Lower lobe of right lung (tissue), 2 donors: ENCODE results near the gene ADAMTSL1. TPM values are rescaled to one million over a fixed set of nuclear protein-coding genes. Genes with fewer than 3 reads are reported as not detected.

Source experiments
- ATAC-seq, 2 donors: fragments of 200-7000 bp; cut with Tn5 transposase; one replicate each; pipeline ENCODE4 v1.9.1; 2020 to 2022; ENCODE audit warnings: mild to moderate bottlenecking in 2 of 2, moderate library complexity in 2 of 2
- DNase-seq: peaks from one replicate; pipeline ENCODE4 v3.0.0-alpha.2; 2020
- H3K27ac ChIP-seq: fragments of 200-600 bp; one replicate; pipeline ENCODE4 v1.8.0; 2022
- H3K27me3 ChIP-seq: fragments of 200-600 bp; one replicate; pipeline ENCODE4 v1.8.0; 2022; ENCODE audit warnings: low read depth
- H3K36me3 ChIP-seq: fragments of 200-600 bp; one replicate; pipeline ENCODE4 v1.8.0; 2022; ENCODE audit warnings: mild to moderate bottlenecking
- H3K4me1 ChIP-seq: fragments of 200-600 bp; one replicate; pipeline ENCODE4 v1.8.0; 2022
- H3K4me3 ChIP-seq: fragments of 200-600 bp; one replicate; pipeline ENCODE4 v1.8.0; 2022; ENCODE audit warnings: mild to moderate bottlenecking
- H3K9me3 ChIP-seq: fragments of 200-600 bp; one replicate; pipeline ENCODE4 v1.8.0; 2022
- CTCF ChIP-seq: fragments of 200-600 bp; IDR thresholded peaks from one replicate; pipeline ENCODE4 v1.8.0; 2022; ENCODE audit warnings: antibody characterized with exemption, mild to moderate bottlenecking
- intact Hi-C: fragments of 100-400 bp; cut with DNase I; formaldehyde crosslinking; loops from one replicate; pipeline ENCODE4 v1.11.0; 2022
- total RNA-seq: library from RNA; stranded (reverse); fragmentation: NEBNext Ultra II Directional; extraction: Animal tissue kit (Norgen Biotek cat#: 25700); gene quantifications from one replicate; pipeline ENCODE4 v1.2.1, GENCODE V29; 2021
- donor health status: DM: no; HTN: yes; CAD: no; lungs with severe emphysema.

Gene ADAMTSL1
- total RNA-seq, 1 donor from 2014 or later, result 3.7 TPM

- H3K27ac ChIP-seq, result no peak overlapping the region
- H3K36me3 ChIP-seq, result no peaks in the 10 kb centered on the region
- H3K27me3 ChIP-seq, result no peaks in the 10 kb centered on the region
- no peak overlapping the region for H3K4me3 ChIP-seq
- intact Hi-C loops, result no loop called here
- no peaks in the 10 kb centered on the region for H3K4me1 ChIP-seq
- DNase-seq (no peak), ATAC-seq (no peak)
- TF ChIP-seq CTCF, result no peak
- H3K9me3 ChIP-seq, result no peaks in the 10 kb centered on the region
These were observed 10.0 kb upstream of the ADAMTSL1 start for GRCh38 chr9:18463991-18464390.

DNA sequence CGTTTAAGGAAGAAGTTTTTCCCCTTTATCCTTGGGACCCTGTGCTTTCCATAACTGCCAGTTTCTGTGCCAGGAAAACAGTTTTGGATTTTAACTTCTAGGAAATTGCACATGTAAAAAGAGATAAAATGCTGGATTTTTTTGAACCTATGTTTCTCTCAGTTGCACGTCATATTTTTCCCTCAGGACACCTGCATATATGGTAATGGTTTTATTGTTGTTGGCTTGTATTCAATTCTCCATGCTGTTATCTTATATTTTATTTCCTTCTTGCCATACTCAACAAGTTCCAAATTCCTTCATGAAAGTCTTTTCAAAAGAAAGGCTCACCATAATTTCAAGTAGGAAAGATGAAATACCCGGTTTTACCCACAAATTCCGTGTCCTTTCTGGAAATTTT, 7.9 kb upstream of the ADAMTSL1 start:
- H3K36me3 ChIP-seq, result no peaks in the 10 kb centered on the region
- no peak overlapping the region for H3K4me3 ChIP-seq
- no peaks in the 10 kb centered on the region for H3K4me1 ChIP-seq
- no peak for DNase-seq
- H3K27me3 ChIP-seq, result no peaks in the 10 kb centered on the region
- no peak for ATAC-seq
- H3K9me3 ChIP-seq, result no peaks in the 10 kb centered on the region
- TF ChIP-seq CTCF, result no peak
- intact Hi-C loops, result no loop called here
- no peak overlapping the region for H3K27ac ChIP-seq

- no peak for ATAC-seq
- H3K4me3 ChIP-seq, result no peak overlapping the region
These were observed 6.3 kb upstream of the ADAMTSL1 start for GRCh38 chr9:18467696-18468095.

GRCh38 chr9:18472435-18472834, 1.5 kb upstream of the ADAMTSL1 start:
- no peak for ATAC-seq
- DNase-seq, result no peak
- no peak overlapping the region for H3K27ac ChIP-seq
- intact Hi-C loops, result no loop called here
- no peaks in the 10 kb centered on the region for H3K36me3 ChIP-seq
- H3K27me3 ChIP-seq, result no peaks in the 10 kb centered on the region
- no peaks in the 10 kb centered on the region for H3K9me3 ChIP-seq
- peaks cover 8% of the 10 kb centered on the region for H3K4me1 ChIP-seq
- H3K4me3 ChIP-seq, result no peak overlapping the region
- no peak for TF ChIP-seq CTCF

More at GRCh38 chr9:18467696-18468095, 6.3 kb upstream of the ADAMTSL1 start:
- DNase-seq, result no peak
- Histone ChIP-seq H3K27ac (no peak overlapping the region), H3K9me3 (no peaks in the 10 kb centered on the region), H3K27me3 (no peaks in the 10 kb centered on the region), H3K4me1 (no peaks in the 10 kb centered on the region), H3K36me3 (no peaks in the 10 kb centered on the region)
- intact Hi-C loops, result no loop called here
- no peak for TF ChIP-seq CTCF

GRCh38 chr9:18472841-18473251, 1.1 kb upstream of the ADAMTSL1 start:
- Histone ChIP-seq H3K9me3 (no peaks in the 10 kb centered on the region), H3K36me3 (no peaks in the 10 kb centered on the region), H3K4me3 (no peak overlapping the region), H3K4me1 (peaks cover 8% of the 10 kb centered on the region), H3K27me3 (no peaks in the 10 kb centered on the region), H3K27ac (no peak overlapping the region)
- intact Hi-C loops, result no loop called here
- TF ChIP-seq CTCF, result no peak
- ATAC-seq (no peak), DNase-seq (no peak)

GRCh38 chr9:18474783-18475182, 830 bp downstream of the ADAMTSL1 start:
- Histone ChIP-seq H3K9me3 (no peaks in the 10 kb centered on the region), H3K4me3 (no peak overlapping the region)
- intact Hi-C loops, result no loop called here

More at GRCh38 chr9:18474783-18475182, 830 bp downstream of the ADAMTSL1 start:
- ATAC-seq (no peak), DNase-seq (no peak)
- TF ChIP-seq CTCF, result no peak
- H3K27me3 ChIP-seq, result no peaks in the 10 kb centered on the region
- H3K27ac ChIP-seq, result no peak overlapping the region
- no peaks in the 10 kb centered on the region for H3K36me3 ChIP-seq
- peaks cover 8% of the 10 kb centered on the region for H3K4me1 ChIP-seq
